HCT116 (cell line): ENCODE results near the gene PDE8A. TPM values are rescaled to one million over a fixed set of nuclear protein-coding genes. Genes with fewer than 3 reads are reported as not detected.
A peak's percentile ranks its signal among the peaks of the same experiment; 100 is the strongest.

Experiments
- ATAC-seq: fragments of 200-7000 bp; cut with Tn5 transposase; 2 replicates; pipeline ENCODE4 v1.9.1; 2020; ENCODE audit warnings: mild to moderate bottlenecking, moderate library complexity
- BruUV-seq: library from RNA; stranded (reverse); fragments of 400-500 nt; replicated peaks from 2 replicates; lab custom pipeline; 2021; lab: Mats Ljungman, UMichigan
- CTCF ChIA-PET: fragments of 300-600 bp; sonication (Branson Sonifier 250); formaldehyde crosslinking; loops from one replicate; lab custom pipeline; 2021; ENCODE audit warnings: antibody characterized with exemption; lab: Charles Lee
- POLR2A ChIA-PET: fragments of 300-600, 350-600 bp; sonication (Branson Sonifier 250); formaldehyde crosslinking; loops from one replicate; lab custom pipeline; 2021; ENCODE audit warnings: antibody characterized with exemption; lab: Charles Lee
- RAD21 ChIA-PET, 2 experiments: fragments of 300-600 bp; sonication (Branson Sonifier 250); formaldehyde crosslinking; loops; one replicate each; lab custom pipeline; 2023; ENCODE audit warnings: low total read pairs in 2 of 2; ENCODE audit not compliant: uncharacterized antibody in 2 of 2, unreplicated experiment in 2 of 2, low non-redundant PET in 1 of 2; lab: Charles Lee
- DNase-seq: peaks from one replicate; pipeline ENCODE4 v3.0.0-alpha.2; 2010; ENCODE audit warnings: low read depth, low spot score
- H2AFZ ChIP-seq: fragments of 200-600 bp; shearing (Covaris generic), sonication (generic); 2 replicates; pipeline ENCODE4 v1.6.1; 2017; ENCODE audit warnings: low read depth, mixed run types, mixed read lengths, antibody characterized with exemption, low read length; ENCODE audit not compliant: poor library complexity, severe bottlenecking
- H3K27ac ChIP-seq: 2 replicates; pipeline ENCODE4 v1.5.1; 2012; ENCODE audit warnings: low read depth, low read length
- H3K27me3 ChIP-seq: fragments of 200-600 bp; sonication (generic); 2 replicates; pipeline ENCODE4 v1.6.1; 2016; ENCODE audit warnings: mixed run types, low read length, mixed read lengths; ENCODE audit not compliant: insufficient read depth
- H3K36me3 ChIP-seq, 2 experiments: fragments of 200-500 bp in 1 of 2; fragments of 200-600 bp in 1 of 2; sonication (Bioruptor generic) in 1 of 2; sonication (generic) in 1 of 2; 2 replicates each; pipeline versions ENCODE4 v1.5.1 to v1.6.1; 2014 to 2016; ENCODE audit warnings: low read length in 2 of 2, inconsistent platforms in 1 of 2, mixed read lengths in 1 of 2, mixed run types in 1 of 2; ENCODE audit not compliant: insufficient read depth in 2 of 2, control insufficient read depth in 1 of 2
- H3K4me1 ChIP-seq, 2 experiments: fragments of 200-600 bp in 1 of 2; sonication (generic) in 1 of 2; 2 replicates each; pipeline versions ENCODE4 v1.5.1 to v1.6.1; 2012 to 2017; ENCODE audit warnings: low read length in 2 of 2, inconsistent platforms in 1 of 2, mild to moderate bottlenecking in 1 of 2, mixed read lengths in 1 of 2, mixed run types in 1 of 2, moderate library complexity in 1 of 2; ENCODE audit not compliant: insufficient read depth in 2 of 2, control insufficient read depth in 1 of 2
- H3K4me2 ChIP-seq: fragments of 200-600 bp; sonication (generic); 2 replicates; pipeline ENCODE4 v1.6.1; 2017; ENCODE audit warnings: mixed run types, low read length, mixed read lengths
- H3K4me3 ChIP-seq, 2 experiments: fragments of 200-600 bp in 1 of 2; sonication (generic) in 1 of 2; replicated peaks in 1 of 2; 2 replicates each; pipeline ENCODE4 v1.5.1; 2011 to 2016; ENCODE audit warnings: low read length in 2 of 2, control low read depth in 1 of 2, low read depth in 1 of 2, mild to moderate bottlenecking in 1 of 2, mixed read lengths in 1 of 2, mixed run types in 1 of 2
- H3K79me2 ChIP-seq: fragments of 200-600 bp; sonication (generic); 2 replicates; pipeline ENCODE4 v1.6.1; 2017; ENCODE audit warnings: mild to moderate bottlenecking, mixed run types, low read length, moderate library complexity, mixed read lengths; ENCODE audit not compliant: insufficient read depth
- H3K9ac ChIP-seq: fragments of 200-600 bp; sonication (generic); 2 replicates; pipeline ENCODE4 v1.6.1; 2016; ENCODE audit warnings: low read length, mixed read lengths
- H3K9me2 ChIP-seq: fragments of 200-600 bp; sonication (generic), shearing (Covaris generic); 2 replicates; pipeline ENCODE4 v1.6.1; 2017; ENCODE audit warnings: mixed run types, mild to moderate bottlenecking, moderate library complexity; ENCODE audit not compliant: insufficient read depth
- H3K9me3 ChIP-seq, 2 experiments: fragments of 200-500 bp in 1 of 2; fragments of 200-600 bp in 1 of 2; sonication (Bioruptor generic) in 1 of 2; sonication (generic) in 1 of 2; 2 replicates each; pipeline ENCODE4 v1.6.1; 2014 to 2017; ENCODE audit warnings: low read length in 2 of 2, mixed read lengths in 2 of 2, inconsistent platforms in 1 of 2, low read depth in 1 of 2, mild to moderate bottlenecking in 1 of 2, mixed run types in 1 of 2, moderate library complexity in 1 of 2; ENCODE audit not compliant: control insufficient read depth in 1 of 2, insufficient read depth in 1 of 2
- H4K20me1 ChIP-seq: fragments of 200-600 bp; sonication (generic), shearing (Covaris generic); 2 replicates; pipeline ENCODE4 v1.6.1; 2017; ENCODE audit warnings: mixed run types, mild to moderate bottlenecking, moderate library complexity; ENCODE audit not compliant: insufficient read depth
- CBX3 ChIP-seq: IDR thresholded peaks from 2 replicates; pipeline ENCODE4 v1.6.1; 2012; ENCODE audit warnings: low read depth
- CEBPB ChIP-seq: IDR thresholded peaks from 2 replicates; pipeline ENCODE4 v1.6.1; 2012; ENCODE audit warnings: low read depth
- EZH2 ChIP-seq: fragments of 200-600 bp; sonication (generic); IDR thresholded peaks from 2 replicates; pipeline ENCODE4 v1.6.1; 2017; ENCODE audit warnings: antibody characterized with exemption, mixed run types
- EZH2phosphoT487 ChIP-seq: fragments of 200-600 bp; IDR thresholded peaks from 2 replicates; pipeline ENCODE4 v1.6.1; 2018; ENCODE audit warnings: antibody characterized with exemption, borderline replicate concordance
- FOSL1 ChIP-seq: IDR thresholded peaks from 2 replicates; pipeline ENCODE4 v1.6.1; 2012; ENCODE audit warnings: low read depth
- JUND ChIP-seq: IDR thresholded peaks from 2 replicates; pipeline ENCODE4 v1.6.1; 2012
- POLR2A ChIP-seq: IDR thresholded peaks from 2 replicates; pipeline ENCODE4 v1.7.0; 2011; ENCODE audit warnings: borderline replicate concordance; ENCODE audit not compliant: insufficient read depth, insufficient read length; ENCODE audit errors: extremely low read depth
- POLR2AphosphoS5 ChIP-seq: IDR thresholded peaks from 2 replicates; pipeline ENCODE4 v1.6.1; 2011; ENCODE audit warnings: mild to moderate bottlenecking, low read depth, low read length, moderate library complexity
- RAD21 ChIP-seq: IDR thresholded peaks from 2 replicates; pipeline ENCODE4 v1.6.1; 2012; ENCODE audit warnings: low read depth, mild to moderate bottlenecking
- SIN3A ChIP-seq: IDR thresholded peaks from 2 replicates; pipeline ENCODE4 v1.6.1; 2012; ENCODE audit warnings: low read depth
- SP1 ChIP-seq: IDR thresholded peaks from 2 replicates; pipeline ENCODE4 v1.6.1; 2012; ENCODE audit warnings: low read depth
- SRF ChIP-seq: IDR thresholded peaks from 2 replicates; pipeline ENCODE4 v1.6.1; 2012; ENCODE audit warnings: low read depth
- TCF7L2 ChIP-seq: IDR thresholded peaks from 2 replicates; pipeline ENCODE4 v1.7.0; 2011; ENCODE audit warnings: borderline replicate concordance, inconsistent platforms; ENCODE audit not compliant: insufficient read depth, insufficient read length; ENCODE audit errors: extremely low read depth
- YY1 ChIP-seq: IDR thresholded peaks from 2 replicates; pipeline ENCODE4 v1.6.1; 2011; ENCODE audit warnings: low read length, low read depth, moderate library complexity, mild to moderate bottlenecking; ENCODE audit not compliant: insufficient replicate concordance; ENCODE audit errors: extremely low read depth
- ZFX ChIP-seq: fragments of 450-650 bp; IDR thresholded peaks from 2 replicates; pipeline ENCODE4 v1.6.1; 2017
- ZNF274 ChIP-seq: fragments of 200-500 bp; sonication (Bioruptor generic); IDR thresholded peaks from 2 replicates; pipeline ENCODE4 v1.6.1; 2014; ENCODE audit warnings: mild to moderate bottlenecking, low read depth, low read length, inconsistent platforms
- intact Hi-C: fragments of 100-400 bp; cut with micrococcal nuclease; formaldehyde crosslinking; loops from 2 replicates; pipeline ENCODE4 v1.10.0; 2022
- total RNA-seq: library from RNA; stranded (reverse); gene quantifications from one replicate; pipeline ENCODE4 v1.2.1, GENCODE V29; 2021; ENCODE audit not compliant: unreplicated experiment
- TF ChIP-seq, protein P1 (sequence below): IDR thresholded peaks from 2 replicates; pipeline ENCODE4 v1.6.1; 2011; ENCODE audit warnings: mild to moderate bottlenecking, low read length, moderate library complexity; ENCODE audit not compliant: insufficient replicate concordance; ENCODE audit errors: extremely low read depth
- TF ChIP-seq, protein P2 (sequence below): IDR thresholded peaks from 2 replicates; pipeline ENCODE4 v1.6.1; 2012
- TF ChIP-seq, protein P3 (sequence below): IDR thresholded peaks from 2 replicates; pipeline ENCODE4 v1.6.1; 2012
- TF ChIP-seq, protein P4 (sequence below): IDR thresholded peaks from 2 replicates; pipeline ENCODE4 v1.6.1; 2012; ENCODE audit warnings: low read depth

Gene PDE8A
- total RNA-seq, 1 experiment from 2014 or later = 37.8 TPM

DNA sequence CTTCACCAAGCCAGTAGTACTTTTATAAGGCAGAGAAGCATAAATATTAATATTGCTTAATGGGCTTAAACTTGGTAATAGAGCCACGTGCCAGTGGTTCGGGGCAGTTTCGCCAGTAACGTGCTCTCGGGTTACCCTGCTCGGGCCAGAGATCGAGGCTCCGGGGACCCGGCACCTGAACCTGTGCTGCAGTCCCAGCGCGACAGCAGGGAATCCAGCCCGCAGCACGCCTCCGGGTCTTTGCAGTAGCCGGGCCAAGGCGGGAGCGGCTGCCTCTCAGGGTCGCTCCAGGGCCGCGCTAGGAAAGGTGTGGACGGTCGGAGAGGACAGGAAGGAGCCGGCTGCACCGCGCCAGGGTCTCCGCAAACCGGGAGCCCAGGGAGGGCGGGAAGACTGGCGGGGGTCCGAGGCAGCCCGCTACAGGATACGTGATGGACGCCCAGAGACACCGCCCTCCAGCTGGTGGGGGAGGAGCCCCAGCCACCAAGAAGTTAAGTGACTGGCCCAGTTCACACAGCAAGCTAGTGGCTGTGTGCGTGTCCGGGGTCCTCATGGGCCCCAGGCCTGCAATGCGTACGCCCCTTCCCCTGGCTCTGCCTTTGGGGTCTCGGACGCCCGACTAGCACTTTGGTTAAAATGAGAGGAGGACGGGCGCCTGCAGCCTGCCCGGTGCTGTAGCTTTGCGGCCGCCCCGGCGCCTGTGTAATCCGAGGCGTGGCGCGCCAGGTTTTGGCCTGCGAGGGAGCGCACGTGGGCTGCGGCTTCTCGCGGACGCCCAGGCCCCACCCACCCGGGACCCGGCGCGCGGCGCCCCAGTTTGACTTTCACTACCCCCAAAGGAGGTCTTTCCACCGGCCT is 1.2 kb upstream of the PDE8A start:
- H2AFZ ChIP-seq = peak overlapping the region; percentile 91
- ATAC-seq (peak; percentile 72), DNase-seq (peak; percentile 67)
- ChIA-PET CTCF (interaction anchor here (0.8 to 2.7 kb wide), 7 partner anchors 12 to 393 kb away, joined by 3 to 5 read pairs (median 4); no protein-coding TSS in a partner anchor), RAD21 (no interaction called here), POLR2A (interaction anchor here (0.6 to 1.6 kb wide), 4 partner anchors 12 to 314 kb away, joined by 3 to 6 read pairs (median 4); no protein-coding TSS in a partner anchor)
- H3K9me2 ChIP-seq = no peaks in the 10 kb centered on the region
- peak overlapping the region; percentile 91 for H3K27ac ChIP-seq
- H3K9me3 ChIP-seq = no peaks in the 10 kb centered on the region
- no peaks in the 10 kb centered on the region for H3K27me3 ChIP-seq
- no peaks in the 10 kb centered on the region for H3K36me3 ChIP-seq
- peaks cover 32% of the 10 kb centered on the region for H3K79me2 ChIP-seq
- peaks cover 7% of the 10 kb centered on the region; the same call in 1 of the 2 replicates for H4K20me1 ChIP-seq
- peak overlapping the region; percentile 69 to 75 for H3K4me3 ChIP-seq
- H3K9ac ChIP-seq = peak overlapping the region; percentile 81
- H3K4me1 ChIP-seq = peaks cover 10 to 31% of the 10 kb centered on the region in 2 experiments; a peak in 3 of 4 replicates
- H3K4me2 ChIP-seq = peak overlapping the region; percentile 92
- intact Hi-C loops = loop anchor here (2.0 kb wide), 1 partner anchor 50 kb away; no protein-coding TSS in a partner anchor
- no TSS peak for BruUV-seq
- TF ChIP-seq, protein P1, sequence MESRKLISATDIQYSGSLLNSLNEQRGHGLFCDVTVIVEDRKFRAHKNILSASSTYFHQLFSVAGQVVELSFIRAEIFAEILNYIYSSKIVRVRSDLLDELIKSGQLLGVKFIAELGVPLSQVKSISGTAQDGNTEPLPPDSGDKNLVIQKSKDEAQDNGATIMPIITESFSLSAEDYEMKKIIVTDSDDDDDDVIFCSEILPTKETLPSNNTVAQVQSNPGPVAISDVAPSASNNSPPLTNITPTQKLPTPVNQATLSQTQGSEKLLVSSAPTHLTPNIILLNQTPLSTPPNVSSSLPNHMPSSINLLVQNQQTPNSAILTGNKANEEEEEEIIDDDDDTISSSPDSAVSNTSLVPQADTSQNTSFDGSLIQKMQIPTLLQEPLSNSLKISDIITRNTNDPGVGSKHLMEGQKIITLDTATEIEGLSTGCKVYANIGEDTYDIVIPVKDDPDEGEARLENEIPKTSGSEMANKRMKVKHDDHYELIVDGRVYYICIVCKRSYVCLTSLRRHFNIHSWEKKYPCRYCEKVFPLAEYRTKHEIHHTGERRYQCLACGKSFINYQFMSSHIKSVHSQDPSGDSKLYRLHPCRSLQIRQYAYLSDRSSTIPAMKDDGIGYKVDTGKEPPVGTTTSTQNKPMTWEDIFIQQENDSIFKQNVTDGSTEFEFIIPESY = no peak
- TF ChIP-seq RAD21 (0 out of 2 replicates have a peak, but pooled peaks have one; percentile 0), TCF7L2 (peak; percentile 56), FOSL1 (no peak), EZH2 (no peak), POLR2AphosphoS5 (peak; percentile 79), CBX3 (peak; percentile 89), SRF (no peak), JUND (peak; percentile 76), CEBPB (no peak), SIN3A (peak; percentile 83; the same call in 1 of the 2 replicates), SP1 (peak; percentile 97), YY1 (no peak), ZNF274 (no peak), POLR2A (peak; percentile 67), ZFX (no peak), EZH2phosphoT487 (no peak)
- TF ChIP-seq, protein P2, sequence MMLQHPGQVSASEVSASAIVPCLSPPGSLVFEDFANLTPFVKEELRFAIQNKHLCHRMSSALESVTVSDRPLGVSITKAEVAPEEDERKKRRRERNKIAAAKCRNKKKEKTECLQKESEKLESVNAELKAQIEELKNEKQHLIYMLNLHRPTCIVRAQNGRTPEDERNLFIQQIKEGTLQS = no peak
- TF ChIP-seq, protein P3, sequence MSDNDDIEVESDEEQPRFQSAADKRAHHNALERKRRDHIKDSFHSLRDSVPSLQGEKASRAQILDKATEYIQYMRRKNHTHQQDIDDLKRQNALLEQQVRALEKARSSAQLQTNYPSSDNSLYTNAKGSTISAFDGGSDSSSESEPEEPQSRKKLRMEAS = peak; percentile 85
- TF ChIP-seq, protein P4, sequence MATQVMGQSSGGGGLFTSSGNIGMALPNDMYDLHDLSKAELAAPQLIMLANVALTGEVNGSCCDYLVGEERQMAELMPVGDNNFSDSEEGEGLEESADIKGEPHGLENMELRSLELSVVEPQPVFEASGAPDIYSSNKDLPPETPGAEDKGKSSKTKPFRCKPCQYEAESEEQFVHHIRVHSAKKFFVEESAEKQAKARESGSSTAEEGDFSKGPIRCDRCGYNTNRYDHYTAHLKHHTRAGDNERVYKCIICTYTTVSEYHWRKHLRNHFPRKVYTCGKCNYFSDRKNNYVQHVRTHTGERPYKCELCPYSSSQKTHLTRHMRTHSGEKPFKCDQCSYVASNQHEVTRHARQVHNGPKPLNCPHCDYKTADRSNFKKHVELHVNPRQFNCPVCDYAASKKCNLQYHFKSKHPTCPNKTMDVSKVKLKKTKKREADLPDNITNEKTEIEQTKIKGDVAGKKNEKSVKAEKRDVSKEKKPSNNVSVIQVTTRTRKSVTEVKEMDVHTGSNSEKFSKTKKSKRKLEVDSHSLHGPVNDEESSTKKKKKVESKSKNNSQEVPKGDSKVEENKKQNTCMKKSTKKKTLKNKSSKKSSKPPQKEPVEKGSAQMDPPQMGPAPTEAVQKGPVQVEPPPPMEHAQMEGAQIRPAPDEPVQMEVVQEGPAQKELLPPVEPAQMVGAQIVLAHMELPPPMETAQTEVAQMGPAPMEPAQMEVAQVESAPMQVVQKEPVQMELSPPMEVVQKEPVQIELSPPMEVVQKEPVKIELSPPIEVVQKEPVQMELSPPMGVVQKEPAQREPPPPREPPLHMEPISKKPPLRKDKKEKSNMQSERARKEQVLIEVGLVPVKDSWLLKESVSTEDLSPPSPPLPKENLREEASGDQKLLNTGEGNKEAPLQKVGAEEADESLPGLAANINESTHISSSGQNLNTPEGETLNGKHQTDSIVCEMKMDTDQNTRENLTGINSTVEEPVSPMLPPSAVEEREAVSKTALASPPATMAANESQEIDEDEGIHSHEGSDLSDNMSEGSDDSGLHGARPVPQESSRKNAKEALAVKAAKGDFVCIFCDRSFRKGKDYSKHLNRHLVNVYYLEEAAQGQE = no peak
